Measurements from ENCODE around the gene CENPP.

CENPP gene

GRCh38 chr9:92350740-92351133 lies 25.0 kb downstream of the CENPP start:
- H3K4me2 ChIP-seq (ENCODE audit: low read depth, low read length): no peak overlapping the region
- H3K4me1 ChIP-seq (ENCODE audit: low read length): no peaks in the 10 kb centered on the region
- H3K4me3 ChIP-seq (ENCODE audit: low read length): no peak overlapping the region
- H3K27ac ChIP-seq (ENCODE audit: low read length): no peak overlapping the region
- no peaks in the 10 kb centered on the region for H3K9me2 ChIP-seq (replicated peaks; ENCODE audit: insufficient read depth, low read length)
- TF ChIP-seq, protein P1, sequence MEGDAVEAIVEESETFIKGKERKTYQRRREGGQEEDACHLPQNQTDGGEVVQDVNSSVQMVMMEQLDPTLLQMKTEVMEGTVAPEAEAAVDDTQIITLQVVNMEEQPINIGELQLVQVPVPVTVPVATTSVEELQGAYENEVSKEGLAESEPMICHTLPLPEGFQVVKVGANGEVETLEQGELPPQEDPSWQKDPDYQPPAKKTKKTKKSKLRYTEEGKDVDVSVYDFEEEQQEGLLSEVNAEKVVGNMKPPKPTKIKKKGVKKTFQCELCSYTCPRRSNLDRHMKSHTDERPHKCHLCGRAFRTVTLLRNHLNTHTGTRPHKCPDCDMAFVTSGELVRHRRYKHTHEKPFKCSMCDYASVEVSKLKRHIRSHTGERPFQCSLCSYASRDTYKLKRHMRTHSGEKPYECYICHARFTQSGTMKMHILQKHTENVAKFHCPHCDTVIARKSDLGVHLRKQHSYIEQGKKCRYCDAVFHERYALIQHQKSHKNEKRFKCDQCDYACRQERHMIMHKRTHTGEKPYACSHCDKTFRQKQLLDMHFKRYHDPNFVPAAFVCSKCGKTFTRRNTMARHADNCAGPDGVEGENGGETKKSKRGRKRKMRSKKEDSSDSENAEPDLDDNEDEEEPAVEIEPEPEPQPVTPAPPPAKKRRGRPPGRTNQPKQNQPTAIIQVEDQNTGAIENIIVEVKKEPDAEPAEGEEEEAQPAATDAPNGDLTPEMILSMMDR (IDR thresholded peaks at IDR 0.05; ENCODE audit: low read length): no peak
- no peak for TF ChIP-seq EZH2phosphoT487 (IDR thresholded peaks at IDR 0.05; ENCODE audit: low read length)
- no peak for TF ChIP-seq EZH2 (optimal IDR thresholded peaks at IDR 0.05; ENCODE audit: low read depth, low read length)
- no peaks in the 10 kb centered on the region for H4K20me1 ChIP-seq (ENCODE audit: insufficient read depth, low read length)
- no peaks in the 10 kb centered on the region for H3F3A ChIP-seq (ENCODE audit: insufficient read depth, low read length)
- DNase-seq: no peak
- H3K9me3 ChIP-seq (replicated peaks; ENCODE audit: insufficient read depth, low read length): no peaks in the 10 kb centered on the region
- H3K9ac ChIP-seq (ENCODE audit: low read length): no peak overlapping the region
- no peaks in the 10 kb centered on the region for H3K36me3 ChIP-seq (replicated peaks; ENCODE audit: insufficient read depth, low read length)
- H2AFZ ChIP-seq (ENCODE audit: low read length): no peak overlapping the region
- H3K79me2 ChIP-seq (ENCODE audit: low read length): no peaks in the 10 kb centered on the region
- H3K27me3 ChIP-seq (replicated peaks; ENCODE audit: insufficient read depth, low read length): no peaks in the 10 kb centered on the region

DNA sequence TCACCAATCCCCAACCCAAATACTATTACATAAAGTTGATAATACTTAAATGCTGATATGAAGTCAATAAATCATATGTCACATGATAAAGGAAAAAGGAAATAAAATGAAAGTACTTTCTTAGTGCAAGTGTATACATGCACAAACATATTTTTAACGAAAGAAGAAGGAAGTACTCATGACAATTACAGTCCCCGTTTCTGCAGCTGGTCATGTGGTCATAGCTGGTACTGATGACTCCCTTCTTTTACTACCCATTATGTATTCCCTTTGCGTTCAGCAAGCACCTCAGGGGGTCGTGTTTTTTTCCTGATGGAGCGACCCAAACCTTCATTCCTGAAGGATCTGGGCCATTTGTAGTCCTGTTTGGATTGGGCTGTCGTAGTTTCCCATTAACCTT lies 27.3 kb downstream of the CENPP start:
- H3K27ac ChIP-seq (ENCODE audit: low read length): no peak overlapping the region
- H4K20me1 ChIP-seq (ENCODE audit: insufficient read depth, low read length): no peaks in the 10 kb centered on the region
- H3K9me2 ChIP-seq (replicated peaks; ENCODE audit: insufficient read depth, low read length): no peaks in the 10 kb centered on the region
- no peak for TF ChIP-seq EZH2phosphoT487 (IDR thresholded peaks at IDR 0.05; ENCODE audit: low read length)
- TF ChIP-seq EZH2 (optimal IDR thresholded peaks at IDR 0.05; ENCODE audit: low read depth, low read length): no peak
- TF ChIP-seq, protein P1 (IDR thresholded peaks at IDR 0.05; ENCODE audit: low read length): no peak
- no peaks in the 10 kb centered on the region for H3K36me3 ChIP-seq (replicated peaks; ENCODE audit: insufficient read depth, low read length)
- no peaks in the 10 kb centered on the region for H3F3A ChIP-seq (ENCODE audit: insufficient read depth, low read length)
- DNase-seq: no peak
- no peak overlapping the region for H3K9ac ChIP-seq (ENCODE audit: low read length)
- no peaks in the 10 kb centered on the region for H3K9me3 ChIP-seq (replicated peaks; ENCODE audit: insufficient read depth, low read length)
- no peaks in the 10 kb centered on the region; the same call in 1 of the 2 replicates for H3K79me2 ChIP-seq (ENCODE audit: low read length)
- H2AFZ ChIP-seq (ENCODE audit: low read length): no peak overlapping the region
- no peak overlapping the region for H3K4me3 ChIP-seq (ENCODE audit: low read length)
- H3K4me2 ChIP-seq (ENCODE audit: low read depth, low read length): no peak overlapping the region
- no peaks in the 10 kb centered on the region for H3K27me3 ChIP-seq (replicated peaks; ENCODE audit: insufficient read depth, low read length)
- no peaks in the 10 kb centered on the region for H3K4me1 ChIP-seq (ENCODE audit: low read length)

GRCh38 chr9:92359394-92359995 lies 33.7 kb downstream of the CENPP start:
- Histone ChIP-seq H3K4me1 (ENCODE audit: low read length) (no peaks in the 10 kb centered on the region), H2AFZ (ENCODE audit: low read length) (no peak overlapping the region), H3K36me3 (replicated peaks; ENCODE audit: insufficient read depth, low read length) (no peaks in the 10 kb centered on the region), H3K4me3 (ENCODE audit: low read length) (no peak overlapping the region), H4K20me1 (ENCODE audit: insufficient read depth, low read length) (no peaks in the 10 kb centered on the region), H3K27ac (ENCODE audit: low read length) (no peak overlapping the region), H3K9me2 (replicated peaks; ENCODE audit: insufficient read depth, low read length) (no peaks in the 10 kb centered on the region), H3K4me2 (ENCODE audit: low read depth, low read length) (no peak overlapping the region), H3K27me3 (replicated peaks; ENCODE audit: insufficient read depth, low read length) (no peaks in the 10 kb centered on the region), H3K9ac (ENCODE audit: low read length) (no peak overlapping the region), H3K9me3 (replicated peaks; ENCODE audit: insufficient read depth, low read length) (no peaks in the 10 kb centered on the region), H3F3A (ENCODE audit: insufficient read depth, low read length) (no peaks in the 10 kb centered on the region), H3K79me2 (ENCODE audit: low read length) (no peaks in the 10 kb centered on the region; the same call in 1 of the 2 replicates)
- no peak for DNase-seq
- TF ChIP-seq EZH2 (optimal IDR thresholded peaks at IDR 0.05; ENCODE audit: low read depth, low read length) (no peak), EZH2phosphoT487 (IDR thresholded peaks at IDR 0.05; ENCODE audit: low read length) (no peak)
- TF ChIP-seq, protein P1 (IDR thresholded peaks at IDR 0.05; ENCODE audit: low read length): no peak

Data from MM.1S (cell line).